Astrocyte of the hippocampus (primary cell): ENCODE results near the gene CCDC146.
"Not testable (repeated sequence)": the region's sequence is repeated elsewhere in the genome, so short reads cannot be mapped to it uniquely, and the experiment has no call there.

Experiments used
- DNase-seq: peaks from one replicate; pipeline ENCODE4 v3.0.0; 2011; ENCODE audit warnings: low read depth, low spot score

CCDC146 gene

DNA sequence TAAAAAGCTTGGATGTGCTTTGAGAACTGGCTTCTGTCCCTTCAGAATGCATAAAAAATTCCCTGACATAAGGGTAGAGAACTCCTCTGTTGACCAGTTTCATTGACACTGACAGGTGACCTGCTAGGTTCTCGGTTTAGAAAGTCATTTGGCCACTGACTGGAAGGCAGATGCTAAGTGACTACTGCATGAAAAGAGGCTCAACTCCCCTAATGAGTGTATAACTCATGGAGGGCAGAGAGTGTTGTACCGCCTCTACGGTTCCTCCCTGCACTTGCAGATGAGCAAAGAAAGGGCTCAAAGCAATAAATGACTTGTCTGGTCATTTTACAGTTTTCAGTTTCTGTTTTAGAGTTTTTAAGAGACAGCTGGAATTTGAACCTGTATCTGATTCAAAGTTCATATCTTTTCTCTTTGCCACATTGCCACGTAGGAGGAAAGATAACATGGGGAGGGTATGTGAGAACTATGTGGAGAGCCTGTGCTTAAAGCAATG, 80.1 kb downstream of the CCDC146 start:
- DNase-seq = no peak

DNA sequence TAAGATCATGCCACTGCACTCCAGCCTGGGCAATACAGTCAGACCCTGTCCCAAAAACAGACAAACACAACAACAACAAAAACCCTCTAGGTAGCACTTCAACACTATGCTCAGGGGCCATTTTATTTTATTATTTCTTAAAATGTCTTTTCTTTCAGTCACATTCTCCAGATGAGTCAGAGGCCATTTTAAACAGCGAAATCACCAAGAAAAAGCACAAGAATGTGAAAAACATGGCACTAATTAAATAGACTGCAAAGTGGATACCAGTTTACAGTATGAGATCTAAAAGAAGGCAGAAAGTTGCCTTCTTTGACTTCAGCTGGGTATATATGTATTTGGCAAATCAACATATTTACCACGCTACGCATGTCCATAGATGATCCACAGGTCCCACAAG, 83.3 kb downstream of the CCDC146 start:
- DNase-seq = no peak

DNA sequence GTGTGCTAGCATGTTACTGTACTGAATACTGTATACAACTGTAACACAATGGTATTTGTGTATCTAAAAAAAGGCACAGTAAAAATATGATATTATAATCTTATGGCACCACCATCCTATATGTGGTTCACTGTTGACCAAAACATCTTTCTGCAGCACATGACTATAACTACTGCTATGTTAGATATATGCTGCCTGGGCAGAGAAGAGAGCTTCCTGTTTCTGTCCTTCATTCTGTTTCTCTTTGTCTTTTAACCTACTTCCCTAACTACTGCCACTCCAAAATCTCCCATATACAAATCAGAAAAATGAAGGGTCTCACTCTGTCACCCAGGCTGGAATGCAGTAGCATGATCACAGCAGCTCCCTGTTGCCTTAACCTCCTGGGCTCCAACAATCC, 86.0 kb downstream of the CCDC146 start:
- no peak for DNase-seq

DNA sequence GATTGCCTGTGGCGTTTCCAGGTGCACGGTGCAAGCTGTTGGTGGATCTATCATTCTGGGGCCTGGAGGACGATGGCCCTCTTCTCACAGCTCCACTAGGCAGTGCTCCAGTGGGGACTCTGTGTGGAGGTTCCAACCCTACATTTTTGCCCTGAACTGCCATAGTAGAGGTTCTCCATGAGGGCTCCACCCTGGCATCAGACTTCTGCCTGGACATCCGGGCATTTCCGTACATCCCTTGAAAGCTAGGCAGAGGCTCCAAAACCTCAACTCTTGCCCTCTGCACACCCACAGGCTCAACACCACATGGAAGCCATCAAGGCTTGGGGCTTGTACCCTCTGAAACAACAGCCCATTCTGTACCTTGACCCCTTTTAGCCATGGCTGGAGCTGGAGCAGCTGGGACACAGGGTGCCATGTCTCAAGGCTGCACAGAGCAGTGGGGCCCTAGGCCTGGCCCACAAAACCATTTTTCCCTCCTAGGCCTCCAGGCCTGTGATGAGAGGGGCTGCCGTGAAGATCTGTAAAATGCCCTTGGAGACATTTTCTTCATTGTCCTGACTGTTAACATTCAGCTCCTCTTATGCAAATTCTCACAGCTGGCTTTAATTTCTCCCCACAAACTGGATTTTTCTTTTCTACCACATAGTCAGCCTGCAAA, 87.2 kb downstream of the CCDC146 start:
- DNase-seq = no peak

DNA sequence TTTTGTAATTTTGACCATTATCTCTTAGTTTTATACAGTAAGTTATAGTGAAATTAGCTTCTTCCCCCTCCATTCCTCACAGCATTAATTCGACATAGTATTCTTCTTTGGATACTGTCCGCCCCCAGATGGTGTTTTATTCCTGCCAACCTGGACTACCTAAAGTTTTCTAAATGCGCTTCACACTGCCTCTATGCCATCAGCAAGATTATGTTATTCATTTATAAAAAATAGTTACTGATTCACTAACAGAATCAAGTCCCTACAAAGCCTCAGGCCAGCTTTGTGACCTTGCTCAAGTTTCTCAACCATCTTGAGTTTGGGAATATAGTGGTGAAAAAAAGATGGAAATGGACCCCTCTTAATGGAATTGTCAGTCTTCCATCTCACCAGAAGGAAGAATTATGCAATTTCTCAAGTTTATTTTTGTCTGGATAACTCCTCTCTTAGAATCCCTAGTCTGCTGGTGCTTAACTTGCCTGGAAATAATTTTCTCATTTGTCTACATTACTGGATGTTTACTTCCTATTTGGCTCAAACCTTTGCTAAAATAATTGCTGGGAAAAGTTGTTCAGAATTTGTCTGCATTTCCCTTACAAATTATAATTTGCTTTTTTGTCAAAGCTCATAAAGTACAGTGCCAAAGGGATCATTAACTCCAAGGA, 93.9 kb downstream of the CCDC146 start:
- DNase-seq = no peak

DNA sequence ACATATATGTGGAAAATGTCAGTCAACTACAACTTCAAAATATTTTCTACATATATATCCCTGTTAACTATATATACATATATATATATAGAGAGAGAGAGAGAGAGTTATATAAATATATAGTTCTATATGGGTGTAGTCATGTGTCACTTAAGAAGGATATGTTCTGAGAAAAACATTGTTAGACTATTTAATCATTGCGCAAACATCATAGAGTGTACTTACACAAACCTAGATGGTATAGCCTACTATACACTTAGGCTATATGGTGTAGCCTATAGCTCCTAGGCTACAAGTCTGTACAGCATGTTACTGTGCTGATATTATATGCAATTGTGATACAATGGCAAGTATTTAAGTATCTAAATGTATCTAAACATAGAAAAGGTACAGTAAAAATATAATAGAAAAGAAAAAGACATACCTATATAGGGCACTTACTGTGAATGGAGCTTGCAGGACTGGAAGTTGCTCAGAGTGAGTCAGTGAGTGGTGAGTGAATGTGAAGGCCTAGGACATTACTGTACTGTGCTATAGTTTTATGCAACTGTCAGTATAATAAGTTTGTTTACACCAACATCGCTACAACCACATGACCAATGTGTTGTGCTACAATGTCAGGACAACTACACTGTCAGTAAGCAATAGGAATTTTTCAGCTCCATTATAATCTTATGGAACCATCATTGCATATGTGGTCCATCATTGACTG, 95.2 kb downstream of the CCDC146 start:
- DNase-seq = no peak

DNA sequence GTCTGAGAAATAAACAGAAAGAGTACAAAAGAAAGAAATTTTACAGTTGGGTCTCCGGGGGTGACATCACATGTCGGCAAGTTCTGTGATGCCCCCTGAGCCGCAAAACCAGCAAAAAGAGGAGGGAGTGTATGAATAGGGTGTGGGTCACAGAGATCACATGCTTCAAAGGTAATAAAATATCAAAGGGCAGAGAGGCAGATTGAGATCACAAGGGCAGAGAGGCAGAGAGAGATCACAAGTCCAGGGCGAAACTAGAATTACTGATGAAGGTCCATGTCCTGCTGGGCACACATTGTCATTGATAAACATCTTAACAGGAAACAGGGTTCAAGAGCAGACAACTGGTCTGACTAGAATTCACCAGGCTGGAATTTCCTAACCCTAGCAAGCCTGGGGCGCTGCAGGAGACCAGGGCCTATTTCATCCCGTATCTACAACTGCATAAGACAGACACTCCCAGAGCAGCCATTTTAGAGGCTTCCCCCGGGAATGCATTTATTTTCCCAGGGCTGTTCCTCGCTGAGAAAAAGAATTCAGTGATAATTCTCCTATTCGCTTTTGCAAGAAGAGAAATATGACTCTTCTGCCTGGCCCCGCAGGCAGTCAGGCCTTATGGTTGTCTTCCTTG, 97.4 kb downstream of the CCDC146 start:
- not testable (repeated sequence) for DNase-seq

DNA sequence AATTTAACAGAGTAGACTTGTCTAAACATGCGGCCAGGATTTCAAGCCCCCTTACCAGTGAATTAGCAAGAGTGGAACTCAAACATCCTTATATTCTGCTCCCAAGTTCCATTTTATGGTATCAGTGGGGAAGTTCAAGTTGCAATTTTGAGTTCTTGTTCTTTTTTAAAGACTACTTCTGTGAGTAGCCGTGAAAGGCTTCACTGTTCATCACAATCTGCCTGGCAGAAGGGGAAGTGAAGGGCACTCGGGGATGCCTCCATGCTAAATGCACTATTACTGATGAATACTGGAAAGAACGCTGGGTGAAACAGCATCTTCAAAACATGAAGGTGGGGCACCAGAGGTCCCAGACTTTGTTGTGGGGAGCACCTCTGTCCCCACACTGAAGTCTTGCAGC, 99.7 kb downstream of the CCDC146 start:
- no peak for DNase-seq

DNA sequence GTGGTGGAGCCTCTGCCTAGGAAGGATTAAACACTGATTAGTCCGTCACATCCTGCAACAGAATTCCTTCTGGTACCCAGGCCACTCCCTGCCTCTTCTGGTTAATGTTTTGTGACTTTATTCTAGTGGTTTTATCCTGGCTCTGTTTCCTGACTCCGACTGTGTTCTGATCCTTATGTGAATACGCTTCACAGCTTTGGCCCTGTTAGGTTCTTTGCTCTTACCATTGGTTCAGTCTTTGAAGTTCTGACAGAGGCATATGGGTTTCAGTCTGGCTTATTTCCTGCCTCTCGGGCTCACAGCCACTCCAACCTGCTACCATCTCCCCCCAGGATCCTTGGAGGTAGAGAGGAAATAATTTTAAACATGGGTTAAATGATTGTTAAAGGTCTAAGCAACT, 100.4 kb downstream of the CCDC146 start:
- DNase-seq = no peak

DNA sequence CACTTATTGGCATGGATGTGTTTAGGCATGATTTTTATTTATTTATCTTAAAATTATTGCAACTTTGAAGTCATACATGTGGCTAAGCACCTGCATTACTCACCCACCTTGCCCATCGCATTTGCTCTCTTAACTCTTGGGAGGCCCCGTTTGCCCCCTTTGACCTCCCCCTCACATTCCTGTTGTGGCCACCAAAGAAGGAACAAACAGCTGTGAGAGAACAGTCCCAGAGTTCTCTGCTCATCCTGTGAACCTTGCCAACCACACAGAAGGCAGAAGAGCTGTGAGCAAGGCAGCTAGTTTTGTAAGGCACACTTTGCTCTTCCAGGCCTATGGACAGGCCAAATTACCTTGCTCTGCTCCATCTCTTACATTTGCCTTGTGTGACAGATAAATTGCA, 100.8 kb downstream of the CCDC146 start:
- no peak for DNase-seq

DNA sequence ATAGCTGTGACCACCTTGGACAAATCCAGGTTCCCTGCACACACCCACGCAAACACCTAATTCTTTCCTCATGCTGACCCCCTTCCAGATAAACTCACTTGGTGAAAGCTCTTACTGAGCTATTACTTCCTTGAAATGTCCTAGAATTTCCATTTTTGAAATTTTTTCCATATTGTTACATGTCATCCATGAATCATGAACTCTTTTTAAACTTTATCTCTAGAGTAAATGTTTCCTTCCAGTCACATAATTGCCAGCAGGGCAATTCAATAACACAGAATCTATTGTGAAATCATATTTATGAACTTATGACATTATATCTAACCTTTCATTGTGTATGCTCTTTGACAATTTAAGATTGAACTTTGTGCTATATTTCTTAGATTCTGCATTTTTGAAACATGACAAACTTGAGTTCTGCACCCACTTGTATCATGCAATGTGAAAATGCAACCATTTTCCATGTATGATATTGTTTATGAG, 104.0 kb downstream of the CCDC146 start:
- DNase-seq = no peak

DNA sequence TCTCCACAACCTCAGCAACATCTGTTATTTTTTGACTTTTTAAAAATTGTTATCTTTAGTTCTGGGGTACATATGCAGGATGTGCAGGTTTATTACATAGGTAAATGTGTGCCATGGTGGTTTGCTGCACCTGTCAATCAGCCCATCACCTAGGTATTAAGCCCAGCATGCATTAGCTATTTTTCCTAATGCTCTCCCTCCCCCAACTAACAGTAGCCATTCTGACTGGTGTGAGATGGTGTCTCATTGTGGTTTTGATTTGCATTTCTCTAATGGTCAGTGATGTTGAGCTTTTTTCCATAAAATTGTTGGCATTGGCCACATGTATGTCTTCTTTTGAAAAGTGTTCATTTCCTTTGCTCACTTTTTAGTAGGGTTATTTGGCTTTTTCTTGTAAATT, 106.4 kb downstream of the CCDC146 start:
- not testable (repeated sequence) for DNase-seq

DNA sequence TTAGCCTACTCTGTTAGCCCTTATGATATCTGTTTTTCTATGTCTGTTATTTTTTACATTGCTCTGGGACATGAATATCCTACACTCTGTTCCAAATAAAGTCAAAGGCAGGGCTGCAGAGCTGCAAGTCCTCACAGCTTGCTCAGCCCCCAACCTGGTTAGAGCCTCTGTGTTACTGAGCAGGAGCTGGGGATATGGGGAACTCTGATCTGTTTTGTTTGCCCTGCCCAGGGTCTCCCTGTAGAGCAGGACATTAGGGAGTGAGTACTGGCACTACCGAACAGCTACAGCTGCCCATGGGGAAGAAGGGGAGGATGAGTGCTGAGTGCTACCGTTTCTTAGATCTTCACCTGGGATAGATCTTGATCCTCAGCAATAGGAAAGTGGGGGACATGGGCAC, 110.1 kb downstream of the CCDC146 start:
- no peak for DNase-seq

DNA sequence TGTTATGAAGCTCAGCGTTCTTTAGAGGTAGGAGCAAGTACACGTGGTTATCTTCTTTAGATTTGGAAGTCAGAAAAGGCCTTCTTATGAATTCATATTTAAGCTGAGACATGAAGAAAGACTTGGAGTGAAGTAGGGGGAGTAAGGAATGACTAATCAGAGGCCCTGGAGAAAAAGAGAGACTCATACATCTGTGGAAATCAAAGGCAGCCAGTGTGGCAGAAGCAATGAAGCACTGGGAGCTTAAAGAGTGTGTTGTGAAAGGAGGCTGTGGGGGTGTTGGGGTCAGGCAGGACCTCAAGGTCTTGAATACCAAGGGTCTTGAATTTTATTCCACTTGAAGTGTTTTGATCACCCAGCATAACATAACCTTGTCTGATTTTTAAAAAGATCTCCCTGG, 112.9 kb downstream of the CCDC146 start:
- no peak for DNase-seq

DNA sequence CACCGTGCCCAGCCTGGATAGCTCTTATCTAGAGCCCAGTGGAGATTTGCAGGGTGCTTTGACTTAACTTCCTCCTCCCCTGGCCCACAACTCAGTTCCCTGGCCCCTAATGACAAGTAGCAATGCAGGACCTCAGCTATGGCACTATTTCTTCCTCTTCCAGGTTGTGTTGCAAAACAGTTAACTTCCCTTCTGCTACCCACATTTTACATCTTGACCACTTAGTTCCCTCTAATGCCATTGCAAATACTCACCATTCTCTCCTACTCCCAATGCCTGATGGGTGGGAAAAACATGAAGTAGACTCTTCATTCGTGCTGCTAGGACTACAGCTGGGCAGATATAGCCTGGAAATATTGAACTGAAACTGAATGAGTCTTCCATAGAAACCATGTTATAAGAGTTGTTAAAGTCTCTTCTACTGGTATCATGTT, 116.3 kb downstream of the CCDC146 start:
- DNase-seq = no peak

DNA sequence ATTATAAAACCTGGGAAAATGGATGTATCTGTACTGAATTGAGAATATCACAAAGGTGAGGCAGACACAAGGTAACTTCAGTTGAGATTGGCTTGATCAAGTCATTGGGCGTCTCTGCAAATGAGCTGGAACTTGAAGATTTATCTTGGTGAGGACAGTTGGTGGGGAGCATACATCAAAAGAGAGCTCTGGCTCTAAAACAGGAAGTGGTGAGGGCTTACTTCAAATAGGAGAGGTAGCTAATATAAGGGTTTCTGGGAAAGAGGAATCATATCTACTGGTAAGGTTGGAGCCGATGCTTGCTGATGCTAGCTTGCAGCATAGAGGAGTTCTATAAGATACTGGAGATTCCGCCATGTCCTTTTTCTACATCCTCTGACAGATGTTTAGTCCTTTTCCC, 117.1 kb downstream of the CCDC146 start:
- no peak for DNase-seq

DNA sequence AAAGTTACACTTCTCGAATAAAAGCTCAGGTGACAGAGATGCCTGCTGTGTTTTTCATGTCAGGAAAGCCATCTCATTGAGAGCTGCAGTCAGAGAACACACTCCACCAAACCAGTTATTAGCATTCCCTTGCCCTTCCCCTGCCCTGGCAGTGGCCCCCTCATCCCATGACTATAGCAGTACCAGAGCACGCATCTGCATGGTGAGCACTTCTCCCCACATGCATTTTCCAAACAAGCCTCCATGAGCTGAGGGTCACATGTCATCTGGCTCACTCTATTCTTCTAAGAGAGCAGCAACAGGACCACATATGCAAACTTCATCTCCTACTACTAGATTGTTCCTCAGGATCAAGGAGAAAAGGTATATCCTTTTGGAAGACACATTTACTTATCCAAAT, 119.7 kb downstream of the CCDC146 start:
- no peak for DNase-seq

DNA sequence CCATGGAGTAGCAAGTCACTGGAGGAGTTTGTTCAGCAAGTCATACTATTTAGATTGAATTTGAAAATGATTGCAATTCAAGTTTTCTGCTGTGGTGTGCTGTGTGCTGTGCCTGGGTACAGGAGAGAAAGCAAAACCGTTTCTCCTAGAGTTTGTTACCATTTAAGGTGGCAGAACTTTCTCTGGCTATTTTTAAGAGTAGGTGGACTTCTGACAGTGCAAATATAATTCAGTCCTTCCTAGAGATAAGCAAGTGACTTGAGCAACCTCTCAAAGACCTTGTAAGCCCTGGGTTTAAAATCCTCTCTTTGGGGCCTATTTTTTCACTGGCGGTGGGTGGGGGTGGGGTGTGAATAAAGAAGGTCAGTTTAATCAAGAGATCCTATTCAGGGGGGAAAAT, 120.1 kb downstream of the CCDC146 start:
- DNase-seq = no peak

DNA sequence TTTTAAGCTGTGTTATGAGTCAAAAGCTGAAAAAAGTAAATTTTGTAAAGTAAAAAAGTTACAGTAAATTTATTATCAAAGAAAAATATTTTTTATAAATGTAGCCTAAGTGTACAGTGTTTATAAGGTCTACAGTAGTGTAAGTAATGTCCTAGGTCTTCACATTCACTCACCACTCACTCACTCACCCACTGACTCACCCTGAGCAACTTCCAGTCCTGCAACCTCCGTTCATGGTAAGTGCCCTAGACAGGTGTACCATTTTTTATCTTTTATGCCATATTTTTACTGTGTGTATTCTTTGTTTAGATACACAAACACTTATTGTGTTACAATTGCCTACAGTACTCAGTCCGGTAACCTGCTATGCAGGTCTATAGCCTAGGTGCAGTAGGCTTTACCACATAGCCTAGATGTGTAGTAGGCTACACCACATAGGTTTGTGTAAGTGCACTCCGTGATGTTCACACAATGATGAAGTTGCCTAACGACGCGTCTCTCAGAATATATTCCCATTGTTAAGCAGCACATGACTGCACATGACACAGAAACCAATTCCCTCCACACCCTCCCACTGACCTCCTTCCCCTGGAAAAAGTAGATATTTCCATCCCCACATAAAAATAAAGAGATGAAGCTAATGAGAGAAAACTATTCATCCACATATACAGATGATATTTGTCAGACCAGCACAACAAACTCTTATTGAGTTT, 122.0 kb downstream of the CCDC146 start:
- no peak for DNase-seq

DNA sequence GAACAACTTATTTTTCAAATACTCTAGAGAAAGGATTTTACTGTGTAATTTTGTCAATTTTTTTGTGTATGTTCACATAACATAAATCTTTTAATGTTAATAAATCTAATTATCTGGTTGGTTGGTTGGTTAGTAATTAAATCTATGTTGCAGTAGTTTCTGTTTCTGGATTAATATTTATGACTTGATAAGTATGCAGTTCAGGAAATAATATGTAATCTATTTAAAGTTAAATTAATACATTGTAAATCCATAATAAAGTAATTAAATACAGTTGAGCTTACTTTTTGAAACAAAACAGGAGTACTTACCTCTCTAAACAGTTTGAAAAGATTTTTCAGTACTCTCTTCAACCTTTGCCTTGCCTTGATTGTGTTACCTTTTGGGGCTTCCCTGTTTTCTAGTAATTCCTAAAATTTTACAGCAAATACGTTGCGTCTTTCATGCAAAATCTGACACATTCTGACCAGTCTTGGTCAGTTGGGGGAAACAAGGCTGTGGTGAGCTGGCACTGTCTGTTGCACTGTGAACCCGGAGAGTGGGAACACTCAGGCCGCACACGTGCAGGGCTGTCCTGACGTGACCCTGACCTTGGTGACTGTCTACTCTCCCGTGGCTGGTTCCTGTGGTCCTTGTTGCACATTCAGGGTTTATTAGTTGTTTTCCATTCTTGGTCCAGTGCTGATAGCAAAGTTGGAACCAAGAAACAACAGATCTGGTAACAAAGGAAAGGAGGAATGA, 122.8 kb downstream of the CCDC146 start:
- DNase-seq = no peak
